Stimulated activated CD8-positive, alpha-beta memory T cell treated with anti-CD3 and anti-CD28 coated beads, Interleukin-12 subunit alpha, Interleukin-12 subunit beta, amount 100 ng/mL, for 4 hours (primary cell): ENCODE measurements around the gene UTP3.
A peak's percentile ranks its signal among the peaks of the same experiment; 100 is the strongest.
"Not testable (repeated sequence)": the region's sequence is repeated elsewhere in the genome, so short reads cannot be mapped to it uniquely, and the experiment has no call there.

Source experiments
- DNase-seq: peaks from one replicate; pipeline ENCODE4 v3.0.0-alpha.2; 2020; ENCODE audit warnings: low read depth

Gene UTP3

GRCh38 chr4:70687392-70687791 is 940 bp upstream of the UTP3 start:
- DNase-seq = no peak

DNA sequence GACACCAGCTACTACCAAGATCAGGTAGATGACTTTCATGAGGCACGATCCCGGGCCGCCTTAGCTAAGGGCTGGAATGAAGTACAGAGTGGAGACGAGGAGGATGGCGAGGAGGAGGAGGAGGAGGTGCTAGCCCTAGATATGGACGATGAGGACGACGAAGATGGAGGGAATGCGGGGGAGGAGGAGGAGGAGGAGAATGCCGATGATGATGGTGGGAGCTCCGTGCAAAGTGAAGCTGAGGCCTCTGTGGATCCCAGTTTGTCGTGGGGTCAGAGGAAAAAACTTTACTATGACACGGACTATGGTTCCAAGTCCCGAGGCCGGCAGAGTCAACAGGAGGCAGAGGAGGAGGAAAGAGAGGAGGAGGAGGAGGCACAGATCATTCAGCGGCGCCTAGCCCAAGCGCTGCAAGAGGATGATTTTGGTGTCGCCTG is 481 bp downstream of the UTP3 start:
- DNase-seq = no peak

DNA sequence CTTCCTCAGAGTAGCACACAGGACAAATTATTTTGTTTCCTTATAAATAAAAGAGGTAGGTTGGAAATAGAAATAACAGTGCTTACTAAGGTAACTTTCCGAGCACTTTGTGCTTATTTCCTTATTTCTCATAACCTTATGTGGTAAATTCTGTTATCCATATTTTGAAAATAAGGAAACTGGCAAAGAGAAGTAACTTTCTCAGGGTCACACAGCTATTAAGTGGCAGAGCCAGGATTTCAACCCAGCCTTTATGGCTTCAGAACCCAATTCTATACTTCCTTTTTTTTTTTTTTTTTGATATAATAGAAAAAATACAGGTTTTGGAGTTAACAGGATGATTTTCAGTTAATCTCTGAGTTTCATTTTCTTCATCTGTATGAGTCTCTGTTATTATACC is 3.3 kb downstream of the UTP3 start:
- DNase-seq = no peak

- DNase-seq = not testable (repeated sequence)
These were observed 6.3 kb downstream of the UTP3 start for GRCh38 chr4:70694633-70695032.

- not testable (repeated sequence) for DNase-seq
These were observed 10.1 kb downstream of the UTP3 start for GRCh38 chr4:70698435-70698834.

GRCh38 chr4:70700712-70701111 is 12.4 kb downstream of the UTP3 start:
- DNase-seq = no peak

DNA sequence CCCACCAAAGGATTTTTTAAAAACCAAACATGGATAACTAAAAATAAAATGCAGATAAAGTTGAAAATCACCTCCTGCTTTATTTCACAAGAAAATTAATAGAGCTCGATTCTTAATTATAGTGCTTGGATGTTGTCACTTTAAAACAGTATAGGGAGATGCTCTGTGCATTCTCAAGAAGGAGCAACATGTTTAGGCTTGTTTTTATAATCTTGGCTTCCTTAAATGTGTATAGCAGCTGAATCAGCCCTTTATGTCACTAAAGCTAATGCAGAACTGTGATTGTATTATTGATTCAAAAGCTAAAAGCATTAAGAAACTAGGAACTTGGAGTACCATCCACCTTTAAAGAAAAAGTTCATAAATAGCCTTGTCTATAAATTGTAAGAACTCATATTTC is 12.9 kb downstream of the UTP3 start:
- DNase-seq = no peak

- not testable (repeated sequence) for DNase-seq
These were observed 14.3 kb downstream of the UTP3 start for GRCh38 chr4:70702592-70702991.

- DNase-seq = no peak
These were observed 15.4 kb downstream of the UTP3 start for GRCh38 chr4:70703619-70704214.

DNA sequence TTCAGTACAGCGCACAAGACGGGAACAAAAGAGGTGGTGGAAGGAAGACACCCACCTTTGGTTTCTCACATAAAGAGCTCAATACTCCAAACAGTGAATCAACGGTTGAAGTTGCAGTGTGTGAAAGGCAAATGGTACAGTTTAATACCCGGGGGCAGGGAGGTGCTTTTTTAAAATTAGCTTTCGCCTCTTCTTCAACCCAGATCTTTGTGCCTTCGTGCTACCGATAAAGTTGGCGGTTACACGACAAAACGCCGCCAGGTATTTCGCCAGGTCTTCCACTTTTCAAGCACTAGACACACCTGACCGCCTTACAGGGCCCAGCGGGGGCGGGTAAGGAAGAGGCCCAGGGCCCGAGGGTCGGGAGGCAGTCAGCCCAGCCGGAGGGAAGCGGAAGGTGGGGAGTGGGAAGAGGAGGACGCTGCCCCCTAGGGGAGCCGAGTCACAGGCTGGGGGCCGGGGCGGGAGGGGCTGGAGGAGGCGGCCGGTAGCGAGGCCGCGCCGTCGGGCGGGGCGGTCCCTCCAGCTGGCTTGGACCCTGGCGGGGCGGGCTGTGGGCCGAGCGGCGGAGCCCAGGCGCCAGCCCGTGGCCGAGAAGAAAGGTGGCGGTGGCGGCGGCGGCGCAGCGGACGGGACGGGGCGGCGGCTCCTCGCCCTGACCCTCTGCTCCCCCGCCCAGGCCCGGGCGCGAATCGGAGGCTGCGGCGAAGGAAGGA is 16.0 kb downstream of the UTP3 start:
- DNase-seq = peak; percentile 48

DNA sequence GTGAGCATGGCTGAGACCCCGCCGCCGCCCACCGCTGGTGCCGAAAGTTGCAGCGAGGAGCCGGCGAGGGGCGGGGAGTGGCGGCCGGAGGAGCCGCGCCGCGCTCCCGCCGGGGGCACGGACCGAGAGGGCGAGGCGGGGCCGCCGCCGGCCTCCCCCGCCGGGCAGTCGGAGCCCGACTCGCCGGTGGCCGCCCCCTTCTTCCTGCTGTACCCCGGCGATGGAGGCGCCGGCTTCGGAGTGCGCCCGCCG is 16.5 kb downstream of the UTP3 start:
- no peak for DNase-seq

GRCh38 chr4:70705183-70706043 is 17.1 kb downstream of the UTP3 start:
- DNase-seq = peak; percentile 64

- DNase-seq = no peak
These were observed 17.7 kb downstream of the UTP3 start for GRCh38 chr4:70706044-70706461.

DNA sequence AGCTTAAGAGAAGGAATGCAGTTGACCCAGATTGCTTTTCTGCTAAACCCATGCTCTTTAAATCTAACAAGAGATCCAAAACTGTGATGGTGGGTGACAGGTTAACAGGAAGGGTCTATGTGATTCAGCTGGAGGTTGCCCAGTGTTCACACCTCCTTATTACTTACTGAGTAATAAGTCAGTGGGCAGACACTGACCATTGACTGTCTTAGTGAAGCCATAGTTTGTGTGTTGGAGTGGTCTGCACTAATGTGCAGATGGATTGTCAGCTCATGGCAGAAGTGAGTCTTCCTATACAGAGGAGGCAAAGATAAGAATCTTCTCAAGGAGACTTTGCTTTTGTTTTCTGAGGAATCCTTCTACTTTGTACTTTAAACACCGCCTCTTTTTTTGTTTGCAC is 18.2 kb downstream of the UTP3 start:
- no peak for DNase-seq

GRCh38 chr4:70709611-70710205 is 21.4 kb downstream of the UTP3 start:
- no peak for DNase-seq

DNA sequence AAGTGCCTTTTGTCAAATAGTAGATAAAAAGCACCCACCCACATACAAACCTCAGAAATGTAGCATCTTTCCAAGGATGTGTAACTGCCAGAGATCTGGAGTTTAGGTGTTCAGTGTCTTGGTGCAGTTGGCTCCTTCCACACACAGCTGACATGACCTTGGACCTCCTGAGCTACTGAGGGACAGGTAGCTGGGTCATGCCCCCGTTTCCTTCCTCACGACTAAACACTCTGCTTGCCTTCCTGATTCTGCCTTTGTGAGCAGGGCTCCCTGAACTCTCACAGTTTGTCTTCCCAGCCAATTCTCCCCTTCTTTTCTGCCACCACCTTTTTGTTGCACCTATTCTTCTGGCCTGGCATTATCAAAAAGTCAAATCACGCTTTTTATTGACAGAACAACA is 23.3 kb downstream of the UTP3 start:
- no peak for DNase-seq

DNA sequence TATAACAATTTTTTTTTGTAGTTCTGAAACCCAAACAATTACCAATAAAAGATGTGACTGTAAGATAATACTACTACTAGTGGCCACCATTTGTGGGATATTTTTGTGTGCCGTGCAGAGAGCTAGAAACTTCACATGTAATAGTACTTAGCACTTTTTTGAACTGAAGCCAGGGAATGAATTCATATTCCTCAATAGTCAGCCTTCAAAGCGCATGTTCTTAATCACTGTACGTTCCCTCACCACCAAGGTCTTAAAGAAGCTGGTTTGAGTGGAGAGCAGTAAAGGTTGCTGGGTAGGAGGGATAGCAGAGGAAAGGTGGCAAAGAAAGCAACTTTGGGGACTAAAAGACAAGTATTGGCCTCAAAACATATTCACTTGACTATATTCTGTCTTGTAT is 23.8 kb downstream of the UTP3 start:
- DNase-seq = no peak

- DNase-seq = no peak
These were observed 24.5 kb downstream of the UTP3 start for GRCh38 chr4:70712604-70713452.

- no peak for DNase-seq
These were observed 25.2 kb downstream of the UTP3 start for GRCh38 chr4:70713453-70714078.

DNA sequence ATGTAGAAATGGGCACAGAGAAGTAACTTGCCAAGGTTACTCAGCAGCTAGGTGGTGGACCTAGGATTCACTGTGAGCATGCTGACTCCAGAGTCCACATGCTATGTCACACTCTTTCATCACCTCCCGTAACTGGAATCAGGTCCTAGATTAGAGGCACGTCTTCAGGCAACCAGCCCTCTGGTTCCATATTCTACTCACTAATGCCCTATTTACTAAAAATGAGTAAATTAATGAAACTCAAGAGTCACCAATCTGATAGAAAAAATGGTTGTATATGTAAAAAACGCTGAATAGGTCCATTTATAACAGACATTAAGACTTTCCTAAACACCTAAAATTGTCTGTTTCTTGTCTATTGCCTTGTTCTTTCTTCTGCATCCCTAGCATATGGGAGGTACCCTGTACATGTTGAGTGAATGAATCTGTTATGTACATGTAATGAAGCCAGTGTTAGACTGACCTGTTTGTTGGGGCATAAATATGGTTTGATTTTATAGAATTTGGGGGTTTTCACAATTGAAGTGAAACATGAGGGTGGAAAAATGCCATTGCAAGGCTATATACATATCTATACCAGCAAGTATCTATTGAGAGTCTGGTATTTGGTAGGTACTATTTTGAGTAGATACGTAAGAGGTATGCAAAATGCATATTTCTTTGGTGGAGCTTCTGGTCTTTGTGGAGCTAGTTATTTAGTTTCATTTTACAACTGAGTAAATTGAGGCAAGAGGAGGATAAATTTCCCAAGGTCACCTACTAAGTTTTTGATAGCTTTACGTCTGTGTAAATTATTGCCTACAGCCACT is 26.0 kb downstream of the UTP3 start:
- DNase-seq = no peak

DNA sequence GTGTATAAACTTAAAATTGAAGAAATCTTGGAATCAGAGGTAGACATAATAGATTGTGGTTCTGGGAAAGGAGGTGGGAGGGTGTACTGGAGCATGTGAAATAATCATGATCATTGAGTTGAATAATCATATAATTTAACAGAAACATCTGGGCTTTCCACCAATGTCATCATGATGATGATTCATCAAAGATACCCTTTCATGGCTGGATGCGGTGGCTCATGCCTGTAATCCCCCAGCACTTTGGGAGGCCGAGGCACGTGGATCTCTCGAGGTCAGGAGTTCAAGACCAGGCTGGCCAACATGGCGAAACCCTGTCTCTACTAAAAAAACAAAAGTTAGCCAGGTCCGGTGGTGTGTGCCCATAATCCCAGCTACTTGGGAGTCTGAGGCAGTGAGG is 26.8 kb downstream of the UTP3 start:
- DNase-seq = no peak
